ENCODE measurements around the gene GRK4.

GRCh38 chr4:3066836-3067400 lies 103.5 kb downstream of the GRK4 start:
- TF ChIP-seq, protein P1, sequence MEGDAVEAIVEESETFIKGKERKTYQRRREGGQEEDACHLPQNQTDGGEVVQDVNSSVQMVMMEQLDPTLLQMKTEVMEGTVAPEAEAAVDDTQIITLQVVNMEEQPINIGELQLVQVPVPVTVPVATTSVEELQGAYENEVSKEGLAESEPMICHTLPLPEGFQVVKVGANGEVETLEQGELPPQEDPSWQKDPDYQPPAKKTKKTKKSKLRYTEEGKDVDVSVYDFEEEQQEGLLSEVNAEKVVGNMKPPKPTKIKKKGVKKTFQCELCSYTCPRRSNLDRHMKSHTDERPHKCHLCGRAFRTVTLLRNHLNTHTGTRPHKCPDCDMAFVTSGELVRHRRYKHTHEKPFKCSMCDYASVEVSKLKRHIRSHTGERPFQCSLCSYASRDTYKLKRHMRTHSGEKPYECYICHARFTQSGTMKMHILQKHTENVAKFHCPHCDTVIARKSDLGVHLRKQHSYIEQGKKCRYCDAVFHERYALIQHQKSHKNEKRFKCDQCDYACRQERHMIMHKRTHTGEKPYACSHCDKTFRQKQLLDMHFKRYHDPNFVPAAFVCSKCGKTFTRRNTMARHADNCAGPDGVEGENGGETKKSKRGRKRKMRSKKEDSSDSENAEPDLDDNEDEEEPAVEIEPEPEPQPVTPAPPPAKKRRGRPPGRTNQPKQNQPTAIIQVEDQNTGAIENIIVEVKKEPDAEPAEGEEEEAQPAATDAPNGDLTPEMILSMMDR (IDR thresholded peaks at IDR 0.05): no peak
- TF ChIP-seq POLR2AphosphoS5 (IDR thresholded peaks at IDR 0.05) (no peak), POLR2A (IDR thresholded peaks at IDR 0.05) (no peak), EP300 (IDR thresholded peaks at IDR 0.05) (no peak)

All from upper lobe of left lung (tissue), 4 donors.